NCI-H128 (cell line): Measurements from ENCODE around the gene FOSL2.

ENCODE experiments used
- DNase-seq: peaks from one replicate; lab custom pipeline; 2025; ENCODE audit not compliant: unreplicated experiment; lab: John Stamatoyannopoulos, UW

The FOSL2 gene

DNA sequence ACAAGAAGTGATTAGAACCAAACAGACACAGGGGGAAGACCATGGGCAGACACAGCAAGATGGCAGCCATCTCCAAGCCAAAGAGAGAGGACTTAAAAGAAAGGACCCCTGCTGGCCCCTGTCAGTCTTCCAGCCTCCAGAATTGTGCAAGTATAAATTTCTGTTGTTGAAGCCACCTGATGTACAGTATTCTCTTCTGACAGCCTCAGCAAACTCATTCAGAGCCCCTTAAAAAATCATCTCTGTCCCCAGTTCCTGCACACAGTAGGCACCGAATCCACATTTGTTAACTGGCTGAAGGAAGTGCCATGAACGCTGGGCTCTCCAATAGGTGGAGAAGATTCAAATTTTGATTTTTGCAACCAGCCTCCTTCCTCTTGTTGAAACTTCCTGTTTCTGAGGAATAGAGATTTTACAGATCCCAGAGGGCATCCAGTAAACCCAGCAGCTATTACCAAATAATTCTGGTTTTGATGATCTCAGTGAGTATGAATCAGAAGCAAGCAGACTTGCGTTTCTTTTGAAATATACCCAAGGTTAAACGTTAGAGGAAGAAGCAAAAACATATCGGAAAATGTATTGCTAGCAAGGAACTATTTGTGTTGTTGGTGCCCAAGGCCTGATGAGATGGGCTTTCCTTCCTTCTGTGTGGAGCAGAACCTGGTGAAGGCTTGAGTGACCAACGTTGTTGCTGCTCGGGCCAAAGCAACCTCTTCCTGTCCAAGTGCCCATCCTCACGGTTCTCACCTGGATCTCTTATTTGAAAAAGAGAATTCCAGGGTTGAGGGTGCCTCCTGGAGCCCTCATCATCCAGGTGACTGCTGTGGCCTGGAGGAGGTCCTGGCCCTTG lies 55.5 kb downstream of the FOSL2 start:
- DNase-seq = no peak

DNA sequence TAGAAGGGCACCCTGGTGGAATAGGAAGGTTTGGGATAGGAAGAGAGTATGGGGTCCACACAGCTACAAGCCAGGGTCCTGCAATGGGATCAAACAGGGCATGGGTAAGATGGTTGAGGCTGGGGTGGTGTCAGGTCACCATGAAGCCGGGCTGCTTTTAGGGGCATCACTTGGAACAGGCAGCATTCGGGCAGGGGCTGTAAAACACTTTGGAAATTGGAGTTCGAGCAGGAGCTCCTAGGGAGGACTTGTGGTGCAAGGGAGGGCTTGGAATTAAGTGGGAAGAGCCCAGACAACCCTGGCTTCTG lies 56.1 kb downstream of the FOSL2 start:
- DNase-seq = no peak

DNA sequence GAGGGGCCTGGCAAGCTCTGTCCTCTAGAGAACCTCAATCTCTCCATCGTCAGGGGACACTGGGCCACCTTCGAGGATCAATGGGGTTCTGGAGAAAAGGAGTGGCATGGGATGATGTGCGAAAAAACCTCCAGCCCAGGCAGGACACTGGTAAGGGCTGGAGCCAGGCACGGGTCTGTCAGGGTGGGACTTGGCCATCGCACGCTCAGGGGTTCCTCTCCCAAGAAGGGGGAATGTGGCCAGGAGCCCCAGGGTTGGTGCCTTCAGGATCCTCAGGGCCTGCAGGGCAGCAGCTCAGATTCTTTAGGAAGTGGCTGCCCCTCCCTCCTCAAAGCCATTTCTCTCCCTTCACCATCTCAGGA lies 56.4 kb downstream of the FOSL2 start:
- DNase-seq = no peak

DNA sequence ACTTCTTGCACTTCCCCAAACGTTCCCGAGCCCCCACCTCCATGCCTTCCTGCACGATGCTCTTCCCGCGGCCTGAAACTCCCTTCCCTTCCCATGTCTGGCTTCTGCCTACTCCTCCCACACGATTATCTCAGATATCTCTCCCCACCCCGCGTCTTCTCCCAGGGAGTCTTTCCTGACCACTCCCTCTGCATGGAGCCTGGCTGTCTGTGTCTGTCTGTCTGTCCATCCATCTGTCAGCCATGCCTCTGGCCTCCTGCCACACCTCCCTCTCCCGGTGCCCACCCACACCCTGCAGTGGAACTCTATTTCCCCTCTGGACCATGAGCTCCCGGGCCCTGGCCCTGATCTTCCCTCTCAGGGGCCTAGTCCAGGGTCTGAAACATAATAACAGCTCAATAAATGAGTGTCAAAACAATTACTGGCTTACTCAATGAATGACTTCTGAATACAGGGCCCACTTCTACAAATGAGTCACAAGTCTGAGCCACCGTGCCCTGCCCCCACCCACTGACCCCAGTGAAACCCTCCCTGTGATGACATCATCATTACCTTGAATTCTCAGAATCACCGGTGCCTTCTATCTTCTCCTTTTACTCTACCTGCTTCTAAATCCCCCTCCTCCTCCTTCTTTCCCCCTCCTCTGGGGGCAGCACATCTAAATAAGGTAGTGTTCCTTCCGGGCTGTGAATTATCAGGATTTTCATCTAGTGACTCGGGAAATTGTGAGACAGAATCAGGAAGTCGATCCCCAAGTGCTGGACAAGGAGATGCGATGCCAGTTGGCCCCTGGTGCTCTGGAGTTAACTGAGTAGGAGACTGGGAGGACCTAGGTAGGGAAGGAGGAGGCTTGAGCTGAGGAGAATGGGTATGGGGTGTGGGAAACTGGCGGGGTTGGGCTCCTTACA lies 57.1 kb downstream of the FOSL2 start:
- DNase-seq = no peak

DNA sequence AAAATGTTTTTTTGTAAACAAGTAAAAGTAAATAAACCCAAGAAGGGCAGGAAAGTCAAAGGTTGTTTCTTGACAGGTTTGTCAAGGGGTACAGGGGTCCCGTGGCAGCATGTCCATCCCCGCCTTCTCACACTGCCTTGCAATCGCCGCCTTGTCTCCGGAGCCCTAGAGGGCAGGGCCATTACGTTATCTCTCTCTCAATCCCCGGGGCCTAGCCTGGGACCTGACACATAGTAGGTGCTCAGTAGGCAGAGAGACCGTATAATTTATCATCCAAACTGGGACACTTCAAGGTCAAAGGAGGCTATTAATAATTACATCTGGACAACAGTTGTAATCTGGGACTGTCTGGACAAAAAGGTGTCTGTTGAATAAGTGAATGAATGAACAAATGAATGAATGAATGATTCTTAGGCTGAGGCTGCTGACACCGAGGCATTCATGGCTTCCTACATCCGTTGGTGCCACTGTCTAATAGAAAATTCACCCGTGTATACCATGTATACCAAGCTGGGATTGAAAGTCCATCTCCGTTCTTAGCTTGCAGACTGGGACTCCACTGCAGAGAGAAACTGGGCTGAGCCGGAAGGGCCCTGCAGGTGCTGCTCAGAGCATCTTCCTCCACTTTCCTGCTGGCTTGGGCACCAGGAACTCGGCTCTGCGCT lies 58.4 kb downstream of the FOSL2 start:
- DNase-seq = no peak

DNA sequence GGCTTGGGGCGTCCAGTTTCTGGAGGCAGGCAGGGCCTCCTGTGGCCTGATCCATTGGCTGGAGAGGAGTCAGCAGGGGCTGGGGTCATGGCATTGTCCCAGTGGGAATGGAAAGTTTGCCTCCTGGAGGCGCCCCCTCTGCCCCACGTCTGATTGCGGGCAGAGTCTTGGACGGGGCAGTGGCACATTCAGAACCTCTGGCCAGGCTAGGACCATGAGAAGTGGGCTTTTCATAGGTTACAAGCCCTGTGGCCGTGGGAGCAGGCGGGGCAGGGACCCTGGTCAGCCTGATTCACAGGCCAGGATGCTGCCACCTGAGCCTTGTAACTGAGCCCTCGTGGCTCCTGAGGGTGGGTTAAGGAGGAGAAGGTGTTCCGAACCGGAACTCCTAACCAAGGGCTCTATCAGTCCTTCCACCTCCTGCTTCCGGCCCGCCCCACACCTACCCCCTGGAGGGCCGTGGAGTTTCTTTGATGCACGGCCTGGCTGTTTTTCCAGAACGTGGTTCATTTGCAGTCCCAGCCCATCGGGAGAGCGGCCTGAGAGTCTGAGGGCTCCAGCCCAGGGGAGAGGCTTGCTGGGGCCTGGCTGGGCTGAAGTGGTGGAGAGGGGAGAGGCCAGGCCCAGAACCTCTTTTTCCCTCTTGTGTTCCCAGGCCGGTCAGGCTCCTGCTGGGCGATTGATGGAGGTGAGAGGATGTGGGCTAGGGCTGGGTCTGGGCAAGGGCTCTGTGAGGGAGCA lies 59.3 kb downstream of the FOSL2 start:
- DNase-seq = no peak

DNA sequence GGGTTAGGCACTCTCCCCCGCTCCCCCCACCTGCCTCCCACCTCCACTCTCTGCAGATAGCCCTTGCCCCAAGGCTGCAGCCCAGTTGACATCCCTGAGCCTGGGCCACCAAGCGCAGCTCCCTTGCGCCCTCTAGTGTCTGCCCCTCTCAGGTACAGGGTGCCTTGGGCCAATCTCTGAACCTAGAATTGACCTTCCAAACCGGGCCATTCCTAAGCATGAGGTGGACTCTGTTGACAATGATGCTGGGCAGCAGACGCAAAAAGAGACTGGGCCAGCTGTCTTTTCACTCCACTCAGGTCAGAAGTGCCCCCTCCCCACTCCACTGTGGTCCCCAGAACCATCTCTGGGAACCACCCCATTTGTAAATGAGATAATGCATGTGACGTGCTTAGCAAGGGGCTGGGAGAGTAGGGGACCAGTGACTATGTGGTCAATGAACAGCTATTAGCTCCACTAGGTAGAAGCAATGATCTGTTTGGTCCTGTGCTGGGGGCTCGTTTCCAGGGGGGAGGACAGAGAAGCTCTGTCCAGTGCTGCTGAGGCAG lies 60.0 kb downstream of the FOSL2 start:
- peak; percentile 5 for DNase-seq

DNA sequence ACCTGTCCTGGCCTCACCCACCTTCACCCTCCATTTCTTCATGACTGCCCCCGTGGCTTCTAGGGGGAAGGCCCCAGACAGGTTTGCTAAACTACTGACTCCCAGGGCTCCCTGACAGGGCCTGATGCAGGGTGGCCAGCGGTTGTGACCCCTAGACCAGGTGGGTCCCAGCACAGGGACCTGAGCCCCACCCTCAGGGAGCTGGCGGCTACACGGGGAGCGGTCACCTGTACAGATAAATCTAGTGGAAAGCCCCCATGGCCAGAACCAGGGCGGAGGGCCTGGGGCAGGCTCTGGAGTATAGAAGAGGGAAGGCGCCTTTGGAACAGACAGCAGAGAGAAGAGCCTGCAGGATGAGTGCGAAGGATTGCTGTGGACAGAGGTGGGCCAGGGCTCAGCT lies 60.7 kb downstream of the FOSL2 start:
- DNase-seq = no peak

DNA sequence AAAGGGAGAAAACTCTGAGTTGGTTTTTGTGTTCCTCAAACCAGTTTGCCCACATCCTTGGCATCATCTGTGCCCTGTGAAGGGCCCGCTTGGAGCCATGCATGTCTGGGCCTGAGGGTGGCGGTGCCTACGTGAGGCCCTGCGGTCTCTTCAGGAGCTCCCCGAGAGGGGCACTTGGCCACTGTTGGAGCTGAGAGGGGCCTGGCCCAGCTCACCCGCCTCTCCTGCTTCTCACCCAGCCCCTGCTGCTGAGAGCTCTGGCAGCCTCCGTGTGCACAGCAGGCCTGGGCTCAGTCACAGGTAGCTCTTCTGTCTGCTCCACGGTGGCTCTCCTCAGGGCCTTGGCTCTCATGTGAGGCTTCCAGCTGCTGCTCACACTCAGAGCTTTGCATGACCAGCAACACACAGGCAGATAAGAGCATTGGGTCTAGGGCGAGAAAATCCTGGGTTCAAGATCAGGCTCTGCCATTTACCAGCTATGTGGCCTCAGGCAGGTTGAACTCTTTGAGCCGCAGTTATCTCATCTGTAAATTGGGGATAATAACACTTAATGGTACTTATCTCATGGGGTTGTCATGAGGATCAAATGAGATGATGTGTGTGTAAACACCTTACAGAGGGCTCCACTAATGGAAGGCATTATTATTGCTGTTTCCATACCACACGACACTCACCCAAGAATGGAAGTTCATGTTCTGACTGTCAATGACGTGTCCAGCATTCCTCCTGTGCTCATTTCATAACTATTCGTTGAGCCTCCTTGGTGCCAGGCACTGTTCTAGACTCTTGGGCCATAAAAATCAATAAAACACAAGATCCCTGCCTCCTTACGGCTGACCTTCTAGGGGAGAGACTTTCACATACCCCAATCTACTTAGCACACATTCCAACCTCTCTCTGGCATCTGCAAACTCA lies 61.6 kb downstream of the FOSL2 start:
- DNase-seq = no peak

DNA sequence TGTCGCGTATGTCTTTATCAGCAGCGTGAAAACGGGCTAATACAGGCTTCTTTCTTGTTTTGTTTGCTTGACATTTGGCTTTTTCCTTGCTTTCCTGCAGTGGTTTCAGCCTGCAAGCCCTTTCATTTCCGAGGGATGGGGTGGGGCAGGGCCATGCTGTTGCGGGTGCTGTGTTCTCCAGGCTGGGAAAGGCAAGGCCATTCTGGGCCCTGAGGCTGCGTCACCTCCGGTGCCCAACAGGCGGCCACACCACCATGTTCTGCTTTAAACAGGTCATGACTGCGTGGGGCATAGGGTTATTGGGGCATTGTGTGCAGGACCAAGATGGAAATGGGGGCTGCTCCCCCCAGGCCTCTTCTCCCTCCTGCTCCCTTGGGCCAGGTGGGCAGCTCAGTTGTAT lies 64.6 kb downstream of the FOSL2 start:
- DNase-seq = no peak

DNA sequence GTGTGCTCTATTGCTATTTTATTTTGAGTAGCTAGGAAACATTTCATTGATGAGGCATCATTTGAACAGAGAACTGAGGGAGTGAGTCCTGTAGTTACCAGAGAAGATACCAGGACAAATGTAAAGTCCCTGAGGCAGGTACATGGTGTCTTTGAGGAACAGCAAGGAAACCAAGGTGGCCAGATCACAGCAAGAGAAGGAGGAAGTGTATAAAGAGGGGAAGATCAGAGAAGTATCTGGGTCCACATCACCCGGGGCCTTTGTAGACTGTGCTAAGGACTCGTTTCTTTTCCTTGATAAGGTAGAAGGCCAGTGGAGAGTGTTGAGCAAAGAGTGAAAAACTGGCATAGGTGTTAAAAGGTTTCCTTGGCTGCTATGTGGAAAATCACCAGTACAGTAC lies 68.4 kb downstream of the FOSL2 start:
- DNase-seq = no peak

DNA sequence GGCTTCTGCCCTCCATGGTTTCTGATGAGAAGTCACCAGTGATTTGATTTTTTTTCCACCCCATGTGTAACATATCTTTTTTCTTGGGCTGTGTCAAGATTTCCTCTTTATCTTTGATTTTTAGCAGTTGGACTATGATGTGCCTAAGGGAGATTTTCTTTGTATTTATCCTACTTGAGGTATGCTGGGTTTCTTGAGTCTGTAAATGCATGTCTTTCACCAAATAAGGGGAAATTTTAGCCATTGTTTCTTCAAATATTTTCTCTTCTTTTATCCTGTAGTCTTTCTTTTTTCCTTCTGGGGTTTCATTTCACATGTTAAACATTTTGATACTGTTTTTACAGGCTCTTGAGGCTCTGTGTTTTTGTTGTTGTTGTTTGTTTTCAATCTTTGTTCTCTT lies 69.5 kb downstream of the FOSL2 start:
- no peak for DNase-seq

DNA sequence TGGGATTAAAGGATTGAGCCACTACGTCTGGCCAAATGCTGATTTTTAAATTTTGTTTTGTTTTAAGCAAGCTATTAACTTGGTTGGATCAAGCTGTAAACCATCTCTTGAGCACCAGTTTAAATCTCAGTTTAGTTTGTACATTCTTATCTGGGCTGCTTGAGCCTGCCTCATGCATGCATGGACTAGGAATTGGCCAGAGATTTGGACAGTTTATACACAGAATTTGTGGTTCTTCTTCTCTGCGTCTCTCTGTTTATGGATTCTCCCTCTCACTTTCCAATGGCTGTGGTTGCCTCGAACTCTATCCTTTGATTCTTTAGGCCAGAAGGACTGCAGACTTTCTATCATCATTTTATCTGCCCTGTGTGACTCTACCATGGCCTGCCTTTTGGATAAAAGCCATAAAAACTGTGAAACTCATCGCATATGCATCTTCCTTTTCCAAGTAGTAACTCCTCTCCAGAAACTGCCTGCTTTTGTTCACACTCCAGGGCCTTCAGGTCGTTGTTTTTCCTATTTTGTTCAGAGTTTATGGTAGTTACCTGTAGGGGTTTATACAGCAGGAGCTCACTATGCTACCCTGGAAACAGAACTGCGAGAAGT lies 70.7 kb downstream of the FOSL2 start:
- DNase-seq = no peak

DNA sequence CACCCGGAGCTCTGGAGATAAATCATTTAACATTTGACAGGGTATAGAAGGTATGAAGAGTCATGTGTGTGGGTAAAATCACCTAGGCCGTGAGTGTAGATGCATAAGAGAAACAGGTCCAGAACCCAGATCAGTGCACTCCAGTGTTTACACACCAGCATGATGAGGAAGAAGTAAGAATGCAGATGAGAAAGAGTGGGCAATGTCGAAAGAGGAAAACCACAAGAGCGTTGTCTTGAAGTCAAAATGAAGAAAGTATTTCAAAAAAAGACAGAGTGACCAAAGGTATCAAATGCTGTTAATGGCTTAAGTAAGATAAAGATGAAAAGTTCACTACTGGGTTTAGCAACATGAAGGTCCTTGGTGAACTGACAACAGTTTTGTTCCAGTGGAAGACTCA lies 71.2 kb downstream of the FOSL2 start:
- no peak for DNase-seq

DNA sequence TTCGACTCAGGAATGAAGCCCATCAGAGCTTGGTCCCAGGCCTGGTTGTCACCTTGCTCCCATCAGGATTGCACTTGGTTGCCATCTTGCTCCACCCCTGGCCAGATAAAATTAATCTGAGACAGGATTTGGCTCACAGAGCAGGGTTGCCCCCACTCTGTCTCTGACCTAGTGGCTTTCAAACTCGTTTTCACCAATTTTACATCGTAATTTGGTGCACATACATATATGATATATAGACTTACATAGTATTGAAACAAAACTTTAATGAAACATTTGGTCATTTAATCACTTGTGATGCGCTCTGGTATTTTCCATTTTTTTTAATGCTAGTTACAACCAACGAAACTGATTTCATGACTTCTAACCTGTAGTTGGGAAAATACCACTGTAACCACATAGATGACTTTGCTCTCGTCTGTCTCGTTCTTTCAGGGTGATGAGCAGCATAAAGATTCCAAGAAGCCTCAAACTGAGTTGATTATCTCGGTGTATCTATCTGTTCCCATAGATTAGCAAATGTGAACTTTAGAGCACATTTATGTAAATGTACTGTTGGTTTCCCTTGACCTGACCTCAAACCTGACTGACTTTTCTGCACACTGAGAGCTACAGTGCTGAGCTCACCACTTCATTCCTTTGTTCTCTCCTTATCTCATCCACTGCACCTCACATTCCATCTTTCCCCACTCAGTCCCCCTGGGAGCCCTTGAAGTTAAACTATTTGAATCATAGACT lies 72.7 kb downstream of the FOSL2 start:
- DNase-seq = no peak
